RWPE1 (cell line): ENCODE data around the gene IRGQ.
"Not testable (repeated sequence)": the region's sequence is repeated elsewhere in the genome, so short reads cannot be mapped to it uniquely, and the experiment has no call there.

ENCODE experiments used
- CTCF ChIA-PET: fragments of 350-600 bp; sonication (Branson Sonifier 250); formaldehyde crosslinking; extraction: SDS; loops from one replicate; lab custom pipeline; 2021; lab: Yijun Ruan, JAX
- POLR2A ChIA-PET: fragments of 400-600 bp; formaldehyde crosslinking; extraction: SDS; loops from one replicate; lab custom pipeline; 2020; ENCODE audit warnings: antibody characterized with exemption; ENCODE audit not compliant: low non-redundant PET; lab: Yijun Ruan, JAX
- DNase-seq: peaks from one replicate; pipeline ENCODE4 v3.0.0; 2012; ENCODE audit warnings: low spot score
- H3K27ac ChIP-seq: fragments of 450-650 bp; 2 replicates; pipeline ENCODE4 v1.5.1; 2017
- TF ChIP-seq, protein P1 (sequence below): fragments of 450-650 bp; conservative IDR thresholded peaks from 2 replicates; pipeline ENCODE4 v1.5.1; 2017; ENCODE audit warnings: low read depth, mild to moderate bottlenecking

IRGQ gene

DNA sequence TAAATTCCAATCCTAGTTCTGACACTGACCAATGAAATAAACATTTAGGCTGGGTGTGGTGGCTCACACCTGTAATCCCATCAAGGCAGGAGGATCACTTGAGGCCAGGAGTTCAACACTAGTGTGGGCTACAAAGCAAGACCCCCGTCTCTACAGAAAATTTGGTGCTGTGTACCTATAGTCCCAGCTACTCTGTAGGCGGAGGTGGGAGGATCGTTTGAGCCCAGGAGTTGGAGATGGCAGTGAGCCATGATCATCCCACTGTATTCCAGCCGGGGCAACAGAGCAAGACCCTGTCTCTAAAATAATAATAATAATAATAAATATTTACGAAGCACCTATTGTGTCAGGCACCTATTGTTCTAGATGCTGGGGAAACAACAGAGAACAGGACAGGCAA, 6.7 kb downstream of the IRGQ start:
- no peak overlapping the region for H3K27ac ChIP-seq
- CTCF ChIA-PET, result interaction anchor here (0.9 kb wide), 1 partner anchor 11 kb away, joined by 3 read pairs; no protein-coding TSS in a partner anchor
- TF ChIP-seq, protein P1, sequence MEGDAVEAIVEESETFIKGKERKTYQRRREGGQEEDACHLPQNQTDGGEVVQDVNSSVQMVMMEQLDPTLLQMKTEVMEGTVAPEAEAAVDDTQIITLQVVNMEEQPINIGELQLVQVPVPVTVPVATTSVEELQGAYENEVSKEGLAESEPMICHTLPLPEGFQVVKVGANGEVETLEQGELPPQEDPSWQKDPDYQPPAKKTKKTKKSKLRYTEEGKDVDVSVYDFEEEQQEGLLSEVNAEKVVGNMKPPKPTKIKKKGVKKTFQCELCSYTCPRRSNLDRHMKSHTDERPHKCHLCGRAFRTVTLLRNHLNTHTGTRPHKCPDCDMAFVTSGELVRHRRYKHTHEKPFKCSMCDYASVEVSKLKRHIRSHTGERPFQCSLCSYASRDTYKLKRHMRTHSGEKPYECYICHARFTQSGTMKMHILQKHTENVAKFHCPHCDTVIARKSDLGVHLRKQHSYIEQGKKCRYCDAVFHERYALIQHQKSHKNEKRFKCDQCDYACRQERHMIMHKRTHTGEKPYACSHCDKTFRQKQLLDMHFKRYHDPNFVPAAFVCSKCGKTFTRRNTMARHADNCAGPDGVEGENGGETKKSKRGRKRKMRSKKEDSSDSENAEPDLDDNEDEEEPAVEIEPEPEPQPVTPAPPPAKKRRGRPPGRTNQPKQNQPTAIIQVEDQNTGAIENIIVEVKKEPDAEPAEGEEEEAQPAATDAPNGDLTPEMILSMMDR, result no peak
- DNase-seq, result no peak
- POLR2A ChIA-PET, result no interaction called here

DNA sequence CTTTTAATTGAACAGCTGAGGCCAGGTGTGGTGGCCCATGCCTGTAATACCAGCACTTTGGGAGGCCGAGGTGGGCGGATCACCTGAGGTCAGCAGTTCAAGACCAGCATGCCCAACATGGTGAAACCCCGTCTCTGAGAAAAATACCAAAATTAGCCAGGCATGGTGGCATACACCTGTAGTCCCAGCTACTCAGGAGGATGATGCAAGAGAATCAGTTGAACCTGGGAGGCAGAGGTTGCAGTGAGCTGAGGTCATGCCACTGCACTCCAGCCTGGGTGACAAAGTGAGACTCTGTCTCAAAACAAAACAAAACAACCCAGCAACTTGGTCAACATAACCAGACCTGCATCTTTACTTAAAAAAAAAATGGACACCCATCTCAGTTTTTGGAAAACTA, 8.9 kb downstream of the IRGQ start:
- POLR2A ChIA-PET, CTCF ChIA-PET, DNase-seq, H3K27ac ChIP-seq: not testable (repeated sequence)

DNA sequence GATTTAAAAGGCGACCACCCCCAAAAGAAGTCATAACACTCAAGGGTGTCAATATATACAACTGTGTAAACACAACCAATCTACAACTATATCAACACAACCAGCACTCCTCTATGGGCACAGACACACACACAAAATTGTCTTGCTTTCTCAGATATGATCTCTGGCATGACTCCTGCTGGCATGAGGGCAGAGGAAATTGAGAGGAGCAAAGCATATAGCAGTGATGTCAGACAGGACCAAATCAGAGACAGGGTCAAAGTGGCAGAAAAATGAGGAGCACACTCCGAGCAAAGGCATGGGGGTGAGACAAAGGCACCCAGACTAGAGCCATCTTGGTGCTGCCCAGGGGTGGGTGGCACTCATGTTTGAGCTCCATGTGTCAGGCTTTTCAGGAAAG, 9.6 kb downstream of the IRGQ start:
- TF ChIP-seq, protein P1, result no peak
- DNase-seq, result no peak
- H3K27ac ChIP-seq, result no peak overlapping the region
- POLR2A ChIA-PET, result no interaction called here
- CTCF ChIA-PET, result no interaction called here

DNA sequence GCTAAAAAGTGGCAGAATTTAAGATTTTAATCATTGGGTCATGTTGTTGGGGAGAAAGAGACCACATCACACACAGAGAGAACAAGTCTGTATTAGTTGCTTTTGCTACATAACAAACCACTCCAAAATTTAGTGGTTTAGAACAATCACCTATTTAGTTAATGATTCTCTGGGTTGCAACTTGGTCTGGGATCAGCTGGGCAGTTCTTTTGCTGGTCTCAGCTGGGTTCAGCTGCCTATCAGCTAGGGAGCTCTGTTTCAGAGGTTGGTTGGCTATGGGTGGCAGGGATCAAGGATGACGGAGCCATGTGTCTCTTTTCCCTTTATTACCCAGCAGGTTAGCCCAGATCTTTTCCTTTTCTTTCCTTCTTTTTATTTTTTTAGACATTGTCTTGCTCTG, 11.4 kb downstream of the IRGQ start:
- H3K27ac ChIP-seq, result peak overlapping the region; percentile 47; the same call in 1 of the 2 replicates
- POLR2A ChIA-PET, result interaction anchor here (1.1 kb wide), 1 partner anchor 10 kb away, joined by 3 read pairs; no protein-coding TSS in a partner anchor
- no peak for DNase-seq
- TF ChIP-seq, protein P1, result no peak
- CTCF ChIA-PET, result no interaction called here

DNA sequence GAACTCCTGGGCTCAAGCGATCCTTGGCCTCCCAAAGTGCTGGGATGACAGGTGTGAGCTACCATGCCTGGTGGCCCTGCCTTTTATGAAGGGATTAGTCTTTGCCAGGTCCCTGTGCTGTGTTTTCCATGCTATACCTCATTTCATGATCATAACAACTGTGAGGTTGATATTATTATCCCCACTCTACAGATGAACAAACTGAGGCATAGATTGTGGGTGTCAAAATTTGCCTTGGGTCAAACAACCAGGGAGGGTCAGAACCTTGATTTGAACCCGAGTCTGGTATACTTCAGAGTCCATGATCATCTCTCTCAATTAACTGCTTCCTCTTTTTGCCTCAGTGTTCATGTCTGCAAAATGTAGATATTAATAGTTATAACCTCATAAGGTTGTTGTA, 13.4 kb downstream of the IRGQ start:
- TF ChIP-seq, protein P1, result no peak
- no peak overlapping the region for H3K27ac ChIP-seq
- CTCF ChIA-PET, result interaction anchor here (0.6 to 2.1 kb wide), 2 partner anchors 12 to 15 kb away, joined by 4 to 7 read pairs; no protein-coding TSS in a partner anchor
- DNase-seq, result no peak
- POLR2A ChIA-PET, result no interaction called here

DNA sequence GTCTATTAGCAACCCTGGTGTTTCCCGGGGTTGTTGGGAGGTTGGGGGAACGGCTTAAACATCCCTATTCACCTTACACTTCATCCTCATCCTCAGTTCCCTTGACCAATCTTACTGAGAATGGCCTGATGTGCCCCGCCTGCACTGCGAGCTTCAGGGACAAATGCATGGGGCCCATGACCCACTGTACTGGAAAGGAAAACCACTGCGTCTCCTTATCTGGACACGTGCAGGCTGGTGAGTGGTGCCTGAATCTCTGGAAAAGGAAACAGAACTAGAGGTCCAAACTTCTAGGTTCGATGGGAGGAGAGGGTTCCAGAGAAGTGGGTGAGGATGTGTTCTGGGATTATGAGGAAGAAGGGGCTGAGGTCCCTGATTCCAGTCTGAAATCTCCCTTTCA, 14.5 kb downstream of the IRGQ start:
- ChIA-PET POLR2A (no interaction called here), CTCF (interaction anchor here (2.1 kb wide), 1 partner anchor 13 kb away, joined by 7 read pairs; no protein-coding TSS in a partner anchor)
- peak overlapping the region; percentile 75 for H3K27ac ChIP-seq
- TF ChIP-seq, protein P1, result no peak
- no peak for DNase-seq

DNA sequence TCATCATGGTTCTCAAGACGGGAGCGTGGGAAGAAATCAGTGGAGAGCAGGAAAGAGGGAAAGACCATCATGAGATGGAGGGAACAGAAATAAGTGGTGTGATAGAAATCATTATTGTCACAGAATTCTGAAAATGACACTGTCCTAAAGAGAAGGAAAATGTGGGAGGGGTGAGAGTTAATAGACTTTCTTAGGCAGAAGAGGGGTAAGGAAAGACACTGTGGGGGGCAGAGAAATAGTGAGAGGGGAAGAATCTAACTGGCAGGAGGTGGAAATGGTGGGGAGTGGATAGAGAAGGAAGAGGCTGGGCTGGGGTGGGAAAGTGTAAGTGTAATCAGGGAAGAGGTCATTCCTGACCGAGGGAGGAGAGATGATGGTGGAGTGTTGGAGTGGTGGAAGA, 17.1 kb downstream of the IRGQ start:
- no peak for DNase-seq
- no peak overlapping the region for H3K27ac ChIP-seq
- CTCF ChIA-PET, result interaction anchor here (1.0 kb wide), 1 partner anchor 10 kb away, joined by 3 read pairs; no protein-coding TSS in a partner anchor
- POLR2A ChIA-PET, result interaction anchor here (0.7 kb wide), 1 partner anchor 9 kb away, joined by 8 read pairs; no protein-coding TSS in a partner anchor
- TF ChIP-seq, protein P1, result no peak
